HG03457 (cell line): ENCODE results near the gene THADA.

Source experiments
- ATAC-seq: cut with Tn5 transposase; IDR thresholded peaks from one replicate; pipeline ENCODE4 v1.9.1; 2021; ENCODE audit warnings: moderate number of reproducible peaks; ENCODE audit not compliant: unreplicated experiment

THADA gene

DNA sequence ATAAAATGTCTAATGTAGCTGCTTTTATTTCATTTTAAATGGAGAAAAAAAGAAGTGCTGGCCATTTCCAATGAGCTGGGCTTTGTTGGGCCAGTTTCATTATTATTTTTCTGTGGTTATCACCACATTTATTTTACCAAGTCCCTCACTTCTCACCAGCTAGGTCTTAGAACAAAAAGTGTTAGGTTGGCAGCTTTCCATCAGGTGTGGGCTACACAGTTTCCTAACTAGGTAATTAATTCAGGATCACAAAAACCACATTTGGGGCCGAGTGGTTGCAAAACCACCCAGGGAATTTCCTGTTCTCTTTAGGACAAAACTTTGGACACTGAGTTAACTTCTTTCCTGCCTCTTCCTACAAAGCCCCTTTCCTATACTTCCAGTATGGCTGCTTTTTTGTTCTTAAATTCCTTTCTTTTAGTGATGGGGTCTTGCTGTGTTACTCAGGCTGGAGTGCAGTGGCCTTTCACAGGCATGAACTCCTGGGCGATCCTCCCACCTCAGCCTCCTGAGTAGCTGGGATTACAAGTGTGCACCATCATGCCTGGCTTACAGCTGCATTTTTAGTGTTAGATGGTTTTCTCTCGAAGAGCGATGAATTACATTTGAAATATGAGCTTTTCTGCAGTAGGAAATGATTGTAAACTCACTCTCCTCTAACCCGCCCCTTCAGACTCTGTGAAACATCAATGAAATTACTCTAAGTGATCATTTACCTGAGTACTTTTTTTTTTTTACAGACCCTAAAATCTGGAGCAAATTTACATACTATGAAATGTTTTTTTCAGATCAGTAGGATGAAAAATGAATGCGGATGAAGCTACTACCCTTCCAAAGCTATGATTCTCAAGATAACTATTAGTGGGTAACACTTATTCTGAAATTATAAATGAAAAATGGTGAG lies 366.8 kb downstream of the THADA start:
- ATAC-seq = no peak

DNA sequence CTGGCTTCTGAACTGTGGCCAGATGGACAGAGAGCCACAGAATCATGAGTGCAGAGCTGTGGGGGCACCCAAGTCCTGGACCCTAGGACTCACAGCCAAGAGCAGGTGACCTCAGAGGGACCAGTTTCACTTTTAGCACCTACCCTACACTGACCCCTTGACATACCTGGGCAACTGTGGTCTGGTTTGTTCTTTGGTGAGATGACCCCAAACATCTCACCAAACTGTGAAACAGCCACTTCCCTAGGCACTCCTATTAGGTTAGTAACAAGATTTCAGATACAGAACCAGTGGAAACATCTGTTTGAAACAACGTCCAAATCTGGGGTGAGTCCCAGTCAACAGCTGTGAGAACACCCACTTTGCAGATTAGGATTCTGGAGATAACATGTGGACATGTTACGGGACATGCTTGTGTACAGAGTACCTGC lies 367.5 kb downstream of the THADA start:
- ATAC-seq = no peak

DNA sequence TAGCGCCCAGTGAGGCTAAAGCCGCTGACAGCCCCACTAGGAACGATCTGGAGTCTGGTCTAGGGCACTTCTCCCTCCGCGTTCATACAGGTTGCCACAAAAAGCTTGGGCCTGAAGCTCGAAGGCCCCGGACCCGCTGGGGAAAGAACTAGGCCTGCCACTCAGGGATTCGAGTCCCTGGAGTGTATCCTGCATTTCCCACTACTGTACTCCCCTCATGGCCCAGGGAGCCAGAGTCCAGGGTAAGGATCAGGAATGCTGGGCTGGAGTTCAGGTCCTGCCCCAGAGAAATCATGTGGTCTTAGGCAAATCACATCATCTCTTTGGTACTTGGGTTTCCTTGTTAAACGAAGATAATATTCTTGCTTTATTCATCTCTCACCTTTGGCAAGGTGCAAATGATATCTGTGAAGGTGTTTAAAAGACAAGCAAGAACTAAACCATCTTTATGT lies 368.0 kb downstream of the THADA start:
- ATAC-seq = no peak

DNA sequence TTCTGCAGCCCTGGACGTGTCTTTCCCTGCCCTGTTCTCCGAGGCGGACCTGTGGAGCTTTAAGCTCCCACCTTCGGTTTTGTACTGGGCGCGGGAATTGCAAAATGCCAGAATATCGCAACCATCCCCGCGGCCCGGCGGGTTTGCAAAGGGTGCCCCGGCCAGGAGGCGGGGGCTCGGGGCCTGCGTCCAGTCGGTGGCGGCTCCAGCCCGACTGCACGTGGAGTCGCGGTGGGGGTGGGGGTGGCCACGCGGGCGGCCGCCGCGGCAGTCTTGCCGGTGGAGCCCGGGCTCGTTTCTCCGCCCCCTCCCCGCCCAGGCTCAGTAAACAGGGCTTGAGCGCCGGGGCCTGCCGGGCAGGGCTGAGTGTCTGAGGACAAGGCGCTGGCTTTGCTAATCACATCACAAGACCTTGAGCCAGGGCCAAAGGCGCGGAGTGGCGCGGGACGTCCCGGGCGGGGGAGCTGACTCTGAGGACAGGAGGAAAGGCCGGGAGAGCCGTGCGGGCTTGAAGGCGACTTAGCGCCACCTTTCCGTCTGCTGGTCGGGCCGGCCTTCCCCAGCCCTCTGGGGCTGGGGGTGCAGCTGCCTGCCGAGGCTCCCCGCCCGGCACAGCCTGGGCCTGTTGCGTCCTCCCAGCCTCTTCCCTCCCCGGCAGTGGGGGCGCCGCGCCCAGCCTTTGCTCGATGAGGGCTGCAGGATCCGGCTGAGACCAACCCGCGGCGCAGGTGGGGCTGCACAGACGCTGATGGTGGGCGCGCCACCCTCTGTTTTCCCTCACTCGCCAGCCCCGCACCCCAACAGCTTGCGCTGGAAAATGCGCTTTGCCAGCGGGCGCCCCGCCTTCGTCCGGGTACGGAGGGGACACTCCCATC lies 368.6 kb downstream of the THADA start:
- no peak for ATAC-seq

DNA sequence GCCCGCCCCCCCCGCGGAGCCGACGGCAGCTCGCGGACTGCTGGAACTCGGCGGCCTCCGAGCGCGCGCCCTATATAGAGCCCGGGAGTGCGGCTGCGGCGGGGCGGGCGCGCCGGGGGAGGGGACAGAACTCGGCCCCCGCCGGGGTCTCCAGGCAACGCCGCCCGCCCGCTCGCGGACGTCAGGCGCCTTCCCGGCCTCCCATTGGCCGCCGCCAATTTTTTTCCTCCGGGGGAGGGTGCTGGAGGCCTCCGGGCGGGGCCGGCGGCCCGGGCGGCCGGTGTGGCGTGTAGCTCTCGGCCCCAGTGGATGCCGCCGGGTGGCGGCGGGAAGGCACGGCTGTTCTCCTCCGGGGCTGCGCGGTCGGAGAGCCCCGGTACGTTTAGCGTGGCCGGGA lies 369.3 kb downstream of the THADA start, which contains the start of gene ZFP36L2:
Gene ZFP36L2 (minus strand): TSS at position 49 of the 397 bp plus-strand sequence. CDS start 291 bp downstream, outside the sequence.
- ATAC-seq = peak; percentile 40

DNA sequence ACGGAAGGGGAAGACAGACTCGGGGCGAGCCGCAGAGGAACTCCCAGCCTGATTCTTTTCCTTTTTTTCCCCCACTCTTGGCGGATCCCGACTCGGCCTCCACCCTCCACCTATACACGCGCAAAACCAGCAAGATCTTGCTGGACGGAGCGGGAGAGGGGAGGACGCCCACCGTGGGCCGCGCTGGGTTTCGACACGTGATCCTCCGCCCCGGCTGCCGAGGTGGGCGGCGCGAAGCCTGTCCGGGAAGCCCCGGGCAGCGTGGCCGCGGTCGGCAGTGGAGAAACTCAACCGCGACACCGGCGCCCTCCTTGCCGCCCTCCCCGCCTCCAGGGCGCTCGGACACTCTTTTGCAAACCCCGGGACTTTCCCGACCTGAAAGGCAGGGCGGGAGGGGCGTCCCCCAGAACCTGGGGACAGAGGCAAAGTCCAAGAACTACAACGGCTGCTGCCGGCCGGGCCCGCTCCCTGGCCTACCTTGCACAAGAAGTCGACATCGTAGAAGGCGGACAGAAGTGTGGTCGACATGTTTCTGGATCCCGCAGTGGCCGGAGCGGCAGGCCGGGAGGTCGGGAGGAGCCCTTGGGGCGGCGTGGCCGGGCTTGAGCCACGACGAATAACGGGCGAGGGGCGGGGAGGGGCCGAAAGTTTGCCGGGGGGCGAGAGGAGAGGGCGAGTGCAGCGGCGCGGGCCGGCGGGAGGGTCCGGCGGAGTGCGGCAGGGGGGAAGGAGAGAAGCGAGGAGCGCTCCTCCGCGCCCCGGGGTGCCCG lies 369.9 kb downstream of the THADA start:
- peak; percentile 22 for ATAC-seq

DNA sequence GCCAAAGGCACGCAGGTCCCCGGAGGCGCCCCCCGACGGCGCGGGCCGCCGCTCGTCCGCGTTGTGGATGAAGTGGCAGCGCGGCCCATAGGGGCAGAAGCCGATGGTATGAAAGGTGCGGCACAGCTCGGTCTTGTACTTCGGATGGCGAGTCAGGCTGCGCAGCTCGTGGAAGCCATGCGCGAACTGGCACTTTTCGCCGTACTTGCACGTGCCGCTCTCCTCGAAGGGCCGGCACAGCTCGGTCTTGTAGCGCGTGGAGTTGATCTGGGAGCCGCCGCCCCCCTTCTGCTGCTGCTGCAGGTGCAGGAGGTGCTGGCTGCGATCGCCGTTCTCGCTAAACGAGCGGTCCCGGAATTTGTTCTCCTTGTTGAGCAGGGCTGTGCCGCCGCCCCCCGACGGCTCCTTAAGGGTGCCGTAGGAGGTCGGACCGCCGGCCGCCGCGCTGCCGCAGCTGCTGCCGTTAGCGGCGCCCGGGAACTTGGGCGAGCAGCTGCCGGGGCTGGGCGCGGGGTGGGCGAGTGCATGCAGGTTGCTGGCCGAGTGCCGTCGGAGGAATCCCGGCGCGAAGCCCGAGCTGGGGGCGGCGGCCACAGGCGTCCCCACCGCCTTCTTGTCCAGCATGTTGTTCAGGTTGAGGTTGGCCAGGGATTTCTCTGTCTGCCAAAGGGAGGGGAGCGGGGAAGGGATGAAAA lies 370.6 kb downstream of the THADA start:
- no peak for ATAC-seq

DNA sequence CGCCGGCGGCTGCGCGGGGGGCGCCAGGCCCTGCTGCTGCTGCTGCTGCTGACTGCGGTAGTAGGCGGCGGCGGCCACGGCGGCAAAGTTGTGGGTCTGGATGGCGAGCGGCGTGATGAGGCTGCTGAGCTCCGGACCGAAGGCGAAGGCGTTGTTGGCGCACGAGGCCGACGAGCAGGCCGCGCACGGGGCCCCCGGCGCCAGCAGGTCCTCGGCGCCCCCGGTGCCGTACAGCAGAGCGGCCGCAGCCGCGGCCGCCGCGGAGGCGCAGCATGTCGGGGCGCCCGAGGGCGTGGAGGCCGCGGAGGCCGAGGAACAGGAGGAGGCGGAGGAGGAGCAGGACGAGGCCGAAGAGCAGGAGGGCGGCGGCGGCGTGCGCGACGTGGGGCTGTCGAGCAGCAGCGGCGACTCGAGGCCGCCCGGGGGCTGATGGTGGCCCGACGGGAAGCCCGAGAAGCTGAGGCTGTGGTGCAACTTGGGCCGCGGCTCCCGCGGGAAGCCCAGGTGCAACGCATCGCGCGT lies 371.2 kb downstream of the THADA start:
- no peak for ATAC-seq

DNA sequence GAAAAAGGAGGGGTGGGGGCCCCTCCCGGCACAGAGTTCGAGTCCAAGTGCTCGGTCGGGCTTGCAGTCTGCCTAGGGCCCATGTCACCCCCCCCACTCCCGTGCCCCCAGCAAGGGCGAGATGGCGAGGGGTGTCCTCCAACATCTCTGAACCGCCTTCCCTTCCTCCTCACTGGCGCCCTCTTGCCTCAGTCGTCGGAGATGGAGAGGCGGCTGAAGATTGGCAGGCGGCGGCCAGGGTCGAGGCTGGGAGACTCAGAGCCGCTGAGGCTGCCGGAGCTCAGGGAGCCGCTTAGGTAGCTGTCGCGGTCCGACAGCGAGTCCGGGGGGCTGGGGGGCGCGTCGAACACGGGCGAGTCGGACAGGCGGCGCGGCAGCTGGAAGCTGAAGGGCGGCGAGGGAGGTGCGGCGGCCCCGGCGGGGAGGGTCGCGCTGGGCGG lies 371.7 kb downstream of the THADA start:
- ATAC-seq = no peak

DNA sequence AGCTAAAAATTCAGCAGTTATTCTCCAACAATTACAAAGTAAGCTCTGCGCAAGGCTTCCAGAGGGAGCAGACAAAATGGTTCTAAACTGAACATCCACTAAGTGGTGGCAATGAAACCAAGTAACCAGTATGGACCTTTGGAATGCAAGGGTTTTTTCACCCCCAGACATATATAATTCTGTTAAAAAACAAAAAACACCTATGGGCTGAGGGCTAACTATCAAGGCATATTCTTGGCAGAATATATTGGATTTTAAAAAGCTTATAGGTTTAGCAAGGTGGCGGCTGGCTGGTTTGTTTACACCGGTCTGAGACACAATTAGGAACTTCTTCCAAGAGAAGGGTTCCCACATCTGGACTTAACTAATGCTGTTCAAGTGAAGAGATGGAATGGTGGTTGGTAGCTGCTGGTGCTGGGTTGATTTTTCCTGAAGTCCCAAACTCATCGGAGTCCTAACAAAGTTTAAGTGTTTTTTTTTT lies 372.3 kb downstream of the THADA start:
- ATAC-seq = no peak

DNA sequence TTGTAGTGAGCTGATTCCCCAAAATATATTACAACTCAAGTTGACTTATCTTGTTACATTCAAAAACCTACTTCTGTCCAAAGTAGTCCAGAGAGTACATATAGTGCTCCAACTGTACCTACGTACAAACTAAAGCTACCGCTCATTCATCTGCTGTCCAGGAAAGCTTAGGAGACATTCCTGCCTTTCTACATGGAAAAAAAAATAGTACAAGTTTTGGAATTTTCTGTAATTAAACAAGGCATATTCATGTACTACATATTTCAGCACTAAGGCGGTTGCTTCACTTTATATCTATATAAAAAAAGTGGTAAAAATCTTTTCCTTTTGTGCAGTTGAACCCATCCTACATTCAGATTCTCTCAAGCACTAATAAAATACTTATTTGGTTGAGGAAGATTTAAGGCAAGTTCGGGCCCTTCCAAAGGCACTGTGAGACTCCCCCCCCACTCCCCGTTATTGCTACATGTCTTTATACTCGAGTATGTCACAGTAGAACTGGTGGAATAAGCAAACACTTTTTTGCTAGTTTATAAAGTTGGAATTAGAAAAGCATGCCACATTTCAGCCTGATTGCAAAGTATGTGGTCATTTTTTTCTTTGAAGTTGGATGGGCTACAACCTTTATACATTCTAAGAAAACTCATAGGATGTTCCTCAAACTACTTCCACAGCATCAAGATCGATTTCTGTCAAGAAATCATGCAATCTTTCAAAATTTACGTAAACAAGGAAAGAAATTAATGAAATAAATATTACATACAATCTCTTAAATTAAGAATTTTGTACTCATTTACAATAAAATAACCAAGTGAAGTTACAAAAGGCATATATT lies 373.1 kb downstream of the THADA start:
- no peak for ATAC-seq

DNA sequence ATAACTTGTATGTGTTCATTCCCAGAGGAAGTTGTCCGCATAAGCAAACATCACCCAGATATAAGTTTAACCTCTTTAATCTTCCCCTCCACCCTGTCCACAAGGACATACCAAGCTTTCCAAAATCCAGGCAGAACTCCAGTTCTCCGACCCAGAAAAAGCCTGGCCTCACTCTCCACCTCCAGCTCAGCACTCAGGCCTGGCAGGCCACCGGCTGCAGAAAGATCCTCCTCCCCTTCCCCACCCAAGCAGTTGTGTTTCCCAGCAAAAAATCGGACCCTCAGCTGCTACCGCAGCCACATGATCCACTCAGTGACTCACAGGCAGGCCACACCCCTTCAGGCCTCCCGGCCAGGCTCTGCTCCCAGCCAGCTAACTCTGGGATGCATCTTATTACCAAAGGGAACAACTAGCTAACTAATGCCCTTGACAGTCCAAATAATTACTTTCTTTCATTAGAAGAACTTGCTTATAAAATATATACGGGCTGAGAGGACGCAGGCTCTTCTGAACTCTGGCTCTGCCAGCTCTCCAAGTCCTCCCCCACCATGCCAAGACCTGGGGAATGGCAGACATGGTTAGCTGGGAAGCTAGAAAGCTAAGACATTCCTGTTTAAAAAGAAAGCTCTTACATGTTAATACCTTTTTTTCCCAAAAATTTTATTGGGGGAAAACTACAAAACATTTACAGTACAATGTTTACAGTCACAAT lies 373.9 kb downstream of the THADA start:
- no peak for ATAC-seq

DNA sequence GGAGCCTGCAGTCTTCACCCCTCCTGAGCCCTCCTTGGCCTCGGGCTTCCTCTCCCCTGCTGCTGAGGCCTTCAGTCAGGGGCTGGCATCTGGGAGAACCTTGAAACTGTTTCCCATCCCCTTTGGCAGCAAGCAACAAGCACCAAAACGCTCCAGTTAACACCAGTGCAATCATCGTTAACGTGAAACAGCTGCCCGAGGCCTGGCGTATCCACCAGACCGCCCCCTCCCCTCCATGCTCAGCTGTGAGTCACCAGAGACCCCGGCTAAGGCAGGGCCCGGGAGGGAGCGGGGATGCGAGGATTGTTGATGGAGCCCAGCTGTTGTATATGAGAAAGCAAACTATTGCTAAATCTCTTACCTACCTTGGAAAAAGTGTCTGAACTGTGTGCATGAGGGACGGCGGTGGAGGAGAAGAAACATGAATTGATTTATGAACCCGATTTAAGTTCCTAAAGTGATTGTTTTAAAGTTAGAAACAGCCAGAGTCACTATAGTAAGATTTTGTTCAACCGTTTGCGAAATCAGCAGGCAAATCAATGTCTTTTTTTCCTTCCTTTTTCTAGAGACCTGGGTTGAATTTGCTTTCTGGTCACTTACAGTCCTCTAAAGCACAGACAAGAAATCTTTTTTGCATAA lies 374.6 kb downstream of the THADA start:
- ATAC-seq = no peak

DNA sequence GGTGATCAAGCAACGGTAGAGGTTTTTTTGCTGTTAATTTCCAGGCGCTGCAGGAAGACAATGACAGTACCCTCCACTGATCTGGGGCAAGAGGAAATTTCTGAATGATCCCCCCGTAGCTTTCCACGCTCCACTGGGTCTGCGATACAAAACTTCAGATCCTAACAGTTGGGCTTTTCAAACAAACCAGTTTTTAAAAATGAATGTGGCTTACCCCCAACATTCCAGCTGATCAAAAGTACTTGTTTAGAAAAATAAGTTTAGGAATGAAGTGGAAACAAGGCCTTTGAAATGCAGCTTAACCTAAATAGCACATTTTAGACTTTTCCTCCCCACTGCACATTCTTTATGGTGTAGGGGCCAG lies 375.1 kb downstream of the THADA start:
- no peak for ATAC-seq

DNA sequence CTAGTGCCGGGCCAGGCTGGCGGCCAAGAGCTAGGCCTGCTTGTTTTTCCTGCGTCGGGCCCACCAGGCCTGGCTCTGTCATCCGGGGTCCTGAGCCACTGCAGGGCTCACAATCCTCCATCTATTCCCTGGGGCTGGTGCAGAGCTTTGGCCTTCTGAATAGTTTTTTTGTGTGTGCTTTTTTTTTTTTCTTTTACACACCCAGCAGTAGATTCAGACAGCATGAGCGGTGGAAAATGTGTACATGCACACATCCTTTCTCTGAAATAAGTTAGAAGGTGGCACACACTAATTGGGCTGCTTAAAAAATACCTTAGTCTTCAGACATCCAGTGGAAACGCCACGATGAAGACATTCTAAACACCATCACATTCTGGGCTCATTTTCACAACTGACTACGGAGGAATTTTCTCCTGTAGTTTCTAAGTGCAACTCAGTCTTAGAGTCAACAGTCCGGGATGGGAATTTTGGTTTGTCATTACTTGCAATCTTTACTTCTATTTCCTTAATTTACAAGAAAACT lies 375.5 kb downstream of the THADA start:
- ATAC-seq = no peak

DNA sequence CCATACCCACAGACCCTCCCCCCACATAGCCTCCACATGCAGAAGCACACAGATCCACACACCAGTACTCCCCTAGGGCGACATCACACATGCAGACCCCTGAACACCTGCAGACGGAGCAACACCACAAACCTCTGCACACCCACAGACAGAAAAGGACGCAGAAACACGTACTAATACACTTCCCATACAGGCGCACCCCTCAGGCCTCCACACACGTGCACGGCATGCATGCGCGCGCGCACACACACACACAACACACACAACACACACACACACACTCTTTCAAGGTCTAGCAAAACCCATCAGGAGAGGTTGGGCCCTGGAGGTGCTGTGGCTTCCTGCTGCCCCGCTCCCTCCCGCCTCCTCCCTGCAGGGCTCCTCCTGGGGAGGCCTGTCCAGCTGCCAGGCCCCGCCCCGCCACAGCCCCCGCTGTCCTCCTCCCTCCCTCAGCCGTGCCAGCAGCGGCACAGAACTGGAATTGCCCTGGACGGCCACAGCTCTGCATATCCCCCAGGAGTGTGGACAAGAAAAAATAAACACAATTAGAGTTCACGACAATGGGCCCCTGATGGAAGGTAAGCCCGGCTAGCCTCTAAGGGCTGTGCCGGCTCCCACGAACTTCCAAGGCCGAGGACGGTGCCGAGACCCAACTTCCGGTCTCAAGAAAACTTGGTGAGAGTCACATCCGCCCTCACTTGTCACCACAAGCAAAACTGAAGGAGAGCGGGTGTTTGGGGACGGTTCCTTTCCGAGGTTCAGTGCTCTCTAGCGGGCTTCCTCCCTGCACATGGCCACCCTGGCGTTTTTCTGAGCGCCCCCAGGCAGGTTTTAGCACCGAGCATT lies 376.2 kb downstream of the THADA start:
- peak; percentile 53 for ATAC-seq
